ENCODE measurements around the gene ZFYVE27.

ZFYVE27 gene

GRCh38 chr10:97768322-97769315 lies 31.7 kb downstream of the ZFYVE27 start:
- DNase-seq (ENCODE audit: low read depth in 2 of 2): no peak

- DNase-seq (ENCODE audit: low read depth in 2 of 2): no peak
Observed at GRCh38 chr10:97770255-97770654, 33.3 kb downstream of the ZFYVE27 start.

- DNase-seq (ENCODE audit: low read depth in 2 of 2): no peak
Observed at GRCh38 chr10:97771055-97771891, 34.3 kb downstream of the ZFYVE27 start.

- no peak for DNase-seq (ENCODE audit: low read depth in 2 of 2)
Observed at GRCh38 chr10:97771913-97772823, 35.2 kb downstream of the ZFYVE27 start, which contains the start of gene SFRP5. SFRP5 (minus strand) TSS chr10:97771999; CDS start chr10:97771833, 166 bp downstream.

- no peak for DNase-seq (ENCODE audit: low read depth in 2 of 2)
Observed at GRCh38 chr10:97773096-97773495, 36.2 kb downstream of the ZFYVE27 start.

- no peak for DNase-seq (ENCODE audit: low read depth in 2 of 2)
Observed at GRCh38 chr10:97774811-97775294, 37.9 kb downstream of the ZFYVE27 start.

GRCh38 chr10:97777143-97777542 lies 40.2 kb downstream of the ZFYVE27 start:
- DNase-seq (ENCODE audit: low read depth in 2 of 2): no peak

GRCh38 chr10:97778452-97779302 lies 41.7 kb downstream of the ZFYVE27 start:
- no peak for DNase-seq (ENCODE audit: low read depth in 2 of 2)

GRCh38 chr10:97779492-97779891 lies 42.6 kb downstream of the ZFYVE27 start:
- DNase-seq (ENCODE audit: low read depth in 2 of 2): no peak

- DNase-seq (ENCODE audit: low read depth in 2 of 2): no peak
Observed at GRCh38 chr10:97779975-97780374, 43.0 kb downstream of the ZFYVE27 start.

- DNase-seq (ENCODE audit: low read depth in 2 of 2): no peak
Observed at GRCh38 chr10:97780841-97781617, 44.1 kb downstream of the ZFYVE27 start.

GRCh38 chr10:97781618-97782331 lies 44.8 kb downstream of the ZFYVE27 start:
- no peak for DNase-seq (ENCODE audit: low read depth in 2 of 2)

- no peak for DNase-seq (ENCODE audit: low read depth in 2 of 2)
Observed at GRCh38 chr10:97782455-97783228, 45.7 kb downstream of the ZFYVE27 start.

GRCh38 chr10:97784200-97784810 lies 47.4 kb downstream of the ZFYVE27 start:
- DNase-seq (ENCODE audit: low read depth in 2 of 2): no peak

GRCh38 chr10:97785231-97785630 lies 48.3 kb downstream of the ZFYVE27 start:
- DNase-seq (ENCODE audit: low read depth in 2 of 2): no peak

- no peak for DNase-seq (ENCODE audit: low read depth in 2 of 2)
Observed at GRCh38 chr10:97785731-97786130, 48.8 kb downstream of the ZFYVE27 start.

Measured in stimulated activated CD8-positive, alpha-beta memory T cell treated with anti-CD3 and anti-CD28 coated beads, Interleukin-7, amount 100 ng/mL, for 4 hours (primary cell).